C1 segment of cervical spinal cord (tissue), 14 donors: Measurements from ENCODE around the gene RHOD.

Source experiments
- DNase-seq, 14 donors: peaks; one replicate each; lab custom pipeline; 2025; lab: John Stamatoyannopoulos, UW

RHOD gene

GRCh38 chr11:67059671-67060070, 3.0 kb downstream of the RHOD start:
- no peak for DNase-seq

GRCh38 chr11:67060111-67060522, 3.5 kb downstream of the RHOD start:
- DNase-seq = no peak

- DNase-seq = no peak
Measured at GRCh38 chr11:67062526-67063373, 6.1 kb downstream of the RHOD start.

GRCh38 chr11:67066333-67066709, 9.7 kb downstream of the RHOD start:
- DNase-seq = no peak

GRCh38 chr11:67071420-67072284, 15.0 kb downstream of the RHOD start:
- DNase-seq = peak in 12 of 14 donors; percentile 9 to 68 (median 32)

- DNase-seq = no peak
Measured at GRCh38 chr11:67072295-67072694, 15.6 kb downstream of the RHOD start.

GRCh38 chr11:67073908-67074307, 17.3 kb downstream of the RHOD start:
- DNase-seq = no peak

GRCh38 chr11:67076202-67076601, 19.6 kb downstream of the RHOD start:
- no peak for DNase-seq

- DNase-seq = no peak
Measured at GRCh38 chr11:67079065-67079705, 22.5 kb downstream of the RHOD start.

- DNase-seq = no peak
Measured at GRCh38 chr11:67082071-67082791, 25.6 kb downstream of the RHOD start.

- no peak for DNase-seq
Measured at GRCh38 chr11:67083786-67084366, 27.2 kb downstream of the RHOD start.

GRCh38 chr11:67085617-67086016, 29.0 kb downstream of the RHOD start:
- DNase-seq = no peak

- no peak for DNase-seq
Measured at GRCh38 chr11:67090717-67091116, 34.1 kb downstream of the RHOD start.

- DNase-seq = no peak
Measured at GRCh38 chr11:67095214-67095507, 38.5 kb downstream of the RHOD start.

GRCh38 chr11:67098799-67099429, 42.3 kb downstream of the RHOD start:
- DNase-seq = no peak

GRCh38 chr11:67099831-67100324, 43.2 kb downstream of the RHOD start:
- DNase-seq = no peak

GRCh38 chr11:67102664-67103063, 46.0 kb downstream of the RHOD start:
- no peak for DNase-seq

- no peak for DNase-seq
Measured at GRCh38 chr11:67105964-67106363, 49.3 kb downstream of the RHOD start.

- DNase-seq = no peak
Measured at GRCh38 chr11:67111261-67111660, 54.6 kb downstream of the RHOD start.

GRCh38 chr11:67113231-67113721, 56.6 kb downstream of the RHOD start:
- no peak for DNase-seq
